ENCODE data around the gene XRCC6. TPM values are rescaled to one million over a fixed set of nuclear protein-coding genes. Genes with fewer than 3 reads are reported as not detected.

The XRCC6 gene
- total and polyA plus RNA-seq, 2 of the 13 experiments (the other 11 are each of a cell fraction or from before 2014, with no cell fraction given) = 124 to 625 TPM

GRCh38 chr22:41576877-41577276, 44.2 kb upstream of the XRCC6 start:
- DNase-seq (ENCODE audit: low spot score) (peak; percentile 82), FAIRE-seq (peak; percentile 94), ATAC-seq (peak; percentile 91)
- Histone ChIP-seq H3K27ac (ENCODE audit: extremely low read length, insufficient read depth, low read length) (no peak overlapping the region), H3K4me2 (ENCODE audit: low read depth, low read length) (no peak overlapping the region), H2AFZ (ENCODE audit: low read length) (no peak overlapping the region), H3K79me2 (ENCODE audit: insufficient read depth, low read length) (no peaks in the 10 kb centered on the region), H4K20me1 (ENCODE audit: insufficient read depth, low read length) (no peaks in the 10 kb centered on the region), H3K4me3 (replicated peaks in 1 of 3; ENCODE audit: insufficient read depth in 1 of 3, low read depth in 2 of 3, low read length in 3 of 3) (no peak overlapping the region), H3K4me1 (ENCODE audit: insufficient read depth, low read length) (peaks cover 28% of the 10 kb centered on the region), H3K36me3 (replicated peaks in 1 of 2; ENCODE audit: control insufficient read depth in 1 of 2, insufficient read depth in 2 of 2, low read length in 2 of 2) (peaks cover 7 to 19% of the 10 kb centered on the region in 2 experiments; a peak in 4 of 5 replicates), H3K9ac (ENCODE audit: insufficient read depth, low read depth, low read length) (no peak overlapping the region), H3K9me3 (ENCODE audit: low read length) (no peaks in the 10 kb centered on the region), H3K27me3 (ENCODE audit: control insufficient read depth in 1 of 2, insufficient read depth in 2 of 2, low read length in 2 of 2) (no peaks in the 10 kb centered on the region)
- WGBS (ENCODE audit: low lambda C conversion rate) = 33% methylated on average over 3 of the region's 9 CpGs
- in situ Hi-C loops (cut with HindIII; ENCODE audit: extremely low pct_ligation_motif_present, low pct_unique_long_range_greater_than_20kb) = no loop called here
- TSS peak; percentile 51 for BruUV-seq (replicated peaks)
- CTCF ChIA-PET (ENCODE audit: low intra/inter-chr PET ratio, low total read pairs) = interaction anchor here (0.7 to 3.7 kb wide), 8 partner anchors 10 to 44 kb away, joined by 3 to 77 read pairs (median 5); partner anchors contain the start of gene POLR3H
- POLR2A ChIA-PET = interaction anchor here (1.0 to 4.5 kb wide), 4 partner anchors 11 to 44 kb away, joined by 4 to 29 read pairs (median 8); partner anchors contain the start of genes DESI1, PMM1 and XRCC6
- intact Hi-C loops (cut with micrococcal nuclease; ENCODE audit: unreplicated experiment) = loop anchor here (2.0 kb wide), 1 partner anchor 20 kb away; no protein-coding TSS in a partner anchor
- TF ChIP-seq ZNF691 (CRISPR knock-in tag; IDR thresholded peaks at IDR 0.05; ENCODE audit: borderline replicate concordance, low read depth) = peak; percentile 36; the same call in 1 of the 2 replicates
- TF ChIP-seq REST (IDR thresholded peaks at IDR 0.05; ENCODE audit: borderline replicate concordance in 1 of 2, low read depth in 1 of 2, low read length in 2 of 2) = no peak
- TF ChIP-seq EEA1 (CRISPR knock-in tag; IDR thresholded peaks at IDR 0.05; ENCODE audit: borderline replicate concordance) = no peak
- TF ChIP-seq IRF2 (CRISPR knock-in tag; IDR thresholded peaks at IDR 0.05) = peak; percentile 72; the same call in 1 of the 2 replicates
- no peak for TF ChIP-seq ZNF292 (CRISPR knock-in tag; IDR thresholded peaks at IDR 0.05; ENCODE audit: borderline replicate concordance, low read depth)
- no peak for TF ChIP-seq FOXJ3 (CRISPR knock-in tag; IDR thresholded peaks at IDR 0.05; ENCODE audit: borderline replicate concordance)
- TF ChIP-seq ZNF280D (CRISPR knock-in tag; IDR thresholded peaks at IDR 0.05) = no peak
- no peak for TF ChIP-seq REXO4 (CRISPR knock-in tag; IDR thresholded peaks at IDR 0.05; ENCODE audit: borderline replicate concordance)
- 0 out of 2 replicates have a peak, but pooled peaks have one; percentile 55 for TF ChIP-seq ZMAT3 (CRISPR knock-in tag; conservative IDR thresholded peaks at IDR 0.05)
- TF ChIP-seq CBX5 (CRISPR knock-in tag; IDR thresholded peaks at IDR 0.05; ENCODE audit: borderline replicate concordance) = peak; percentile 49; the same call in 1 of the 2 replicates
- TF ChIP-seq MNT (IDR thresholded peaks at IDR 0.05) = no peak
- peak; percentile 34; the same call in 1 of the 2 replicates for TF ChIP-seq SOX5 (CRISPR knock-in tag; IDR thresholded peaks at IDR 0.05; ENCODE audit: borderline replicate concordance)
- TF ChIP-seq ZNF768 (CRISPR knock-in tag; IDR thresholded peaks at IDR 0.05) = peak; percentile 50; the same call in 1 of the 2 replicates
- TF ChIP-seq KLF16 (CRISPR knock-in tag; IDR thresholded peaks at IDR 0.05) = 0 out of 4 replicates have a peak, but pooled peaks of 1 of the 2 experiments have one; percentile 35
